Neural crest cell (in vitro differentiated cells): Measurements from ENCODE around the gene MIXL1. TPM values are rescaled to one million over a fixed set of nuclear protein-coding genes. Genes with fewer than 3 reads are reported as not detected.
A peak's percentile ranks its signal among the peaks of the same experiment; 100 is the strongest.

Source experiments
- DNase-seq: peaks from one replicate; pipeline ENCODE4 v3.0.0; 2021; ENCODE audit warnings: low read depth, mixed read lengths, low spot score
- H3K27ac Mint-ChIP-seq: one replicate; pipeline ENCODE4 v1.8.0; 2021; ENCODE audit warnings: mild to moderate bottlenecking, mixed read lengths; ENCODE audit not compliant: unreplicated experiment
- H3K27me3 Mint-ChIP-seq: 2 replicates; pipeline ENCODE4 v1.8.0; 2021; ENCODE audit warnings: low read depth, mild to moderate bottlenecking, mixed read lengths
- H3K36me3 Mint-ChIP-seq: 2 replicates; pipeline ENCODE4 v1.8.0; 2021; ENCODE audit warnings: low read depth, mild to moderate bottlenecking, mixed read lengths
- H3K4me1 Mint-ChIP-seq: 2 replicates; pipeline ENCODE4 v1.8.0; 2021; ENCODE audit warnings: mixed read lengths
- H3K4me3 Mint-ChIP-seq: one replicate; pipeline ENCODE4 v1.8.0; 2021; ENCODE audit warnings: mild to moderate bottlenecking, mixed read lengths
- H3K9me3 Mint-ChIP-seq: 2 replicates; pipeline ENCODE4 v1.8.0; 2021; ENCODE audit warnings: mixed read lengths
- total RNA-seq: library from RNA; stranded (reverse); gene quantifications from 2 replicates; pipeline ENCODE4 v1.2.1, GENCODE V29; 2021
- TF ChIP-seq, protein P1 (sequence below): fragments of 200-600 bp; sonication (generic); conservative IDR thresholded peaks from 2 replicates; pipeline ENCODE4 v1.5.0; 2021; ENCODE audit warnings: antibody characterized with exemption, mild to moderate bottlenecking

MIXL1 gene
- total RNA-seq, 1 donor from 2014 or later, result 0.37 TPM

DNA sequence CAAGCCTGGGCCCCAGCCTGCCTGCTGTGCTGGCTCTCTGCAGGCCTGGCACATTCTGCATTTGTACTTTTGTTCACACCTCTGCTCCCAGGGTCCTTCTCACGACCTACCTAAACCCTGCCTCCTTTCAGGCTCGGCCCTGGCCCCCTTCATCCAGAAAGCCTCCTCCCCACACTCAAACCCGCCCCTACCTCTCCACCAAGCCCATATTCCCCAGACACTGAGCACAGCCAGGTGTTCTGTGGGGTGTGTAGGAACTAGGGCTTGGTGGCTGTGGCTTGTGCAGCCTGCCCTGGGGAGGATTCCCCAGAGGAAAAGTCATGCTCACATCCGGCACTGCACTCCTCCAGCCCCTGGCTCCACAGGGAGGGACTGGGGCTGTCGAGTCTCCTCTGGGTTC lies 8.2 kb upstream of the MIXL1 start:
- DNase-seq, result no peak
- peaks cover 6% of the 10 kb centered on the region for H3K27me3 Mint-ChIP-seq
- no peaks in the 10 kb centered on the region for H3K9me3 Mint-ChIP-seq
- H3K4me3 Mint-ChIP-seq, result no peak overlapping the region
- H3K36me3 Mint-ChIP-seq, result no peaks in the 10 kb centered on the region
- H3K27ac Mint-ChIP-seq, result no peak overlapping the region
- TF ChIP-seq, protein P1, sequence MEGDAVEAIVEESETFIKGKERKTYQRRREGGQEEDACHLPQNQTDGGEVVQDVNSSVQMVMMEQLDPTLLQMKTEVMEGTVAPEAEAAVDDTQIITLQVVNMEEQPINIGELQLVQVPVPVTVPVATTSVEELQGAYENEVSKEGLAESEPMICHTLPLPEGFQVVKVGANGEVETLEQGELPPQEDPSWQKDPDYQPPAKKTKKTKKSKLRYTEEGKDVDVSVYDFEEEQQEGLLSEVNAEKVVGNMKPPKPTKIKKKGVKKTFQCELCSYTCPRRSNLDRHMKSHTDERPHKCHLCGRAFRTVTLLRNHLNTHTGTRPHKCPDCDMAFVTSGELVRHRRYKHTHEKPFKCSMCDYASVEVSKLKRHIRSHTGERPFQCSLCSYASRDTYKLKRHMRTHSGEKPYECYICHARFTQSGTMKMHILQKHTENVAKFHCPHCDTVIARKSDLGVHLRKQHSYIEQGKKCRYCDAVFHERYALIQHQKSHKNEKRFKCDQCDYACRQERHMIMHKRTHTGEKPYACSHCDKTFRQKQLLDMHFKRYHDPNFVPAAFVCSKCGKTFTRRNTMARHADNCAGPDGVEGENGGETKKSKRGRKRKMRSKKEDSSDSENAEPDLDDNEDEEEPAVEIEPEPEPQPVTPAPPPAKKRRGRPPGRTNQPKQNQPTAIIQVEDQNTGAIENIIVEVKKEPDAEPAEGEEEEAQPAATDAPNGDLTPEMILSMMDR, result no peak
- peaks cover 4% of the 10 kb centered on the region for H3K4me1 Mint-ChIP-seq

DNA sequence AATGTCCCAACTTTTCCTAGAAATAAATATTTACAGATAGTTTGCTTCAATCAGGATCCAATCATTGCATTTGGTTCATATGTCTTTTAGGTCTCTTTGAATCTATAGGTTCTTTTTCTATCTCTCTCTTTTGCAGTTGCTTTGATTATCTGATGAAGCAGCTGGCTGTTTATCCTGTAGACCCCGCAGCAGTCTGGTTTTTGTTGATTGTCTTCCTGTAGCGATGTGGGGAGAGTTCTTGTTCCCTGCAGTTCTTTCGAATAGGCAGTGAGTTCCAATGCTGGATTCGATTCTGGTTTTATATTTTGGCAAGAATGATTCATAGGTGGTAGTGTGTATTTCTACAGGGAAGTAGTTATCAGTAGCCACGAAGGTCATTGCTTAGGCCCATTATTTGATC lies 7.4 kb upstream of the MIXL1 start:
- H3K4me1 Mint-ChIP-seq, result peaks cover 4% of the 10 kb centered on the region
- H3K27ac Mint-ChIP-seq, result no peak overlapping the region
- TF ChIP-seq, protein P1, result no peak

DNA sequence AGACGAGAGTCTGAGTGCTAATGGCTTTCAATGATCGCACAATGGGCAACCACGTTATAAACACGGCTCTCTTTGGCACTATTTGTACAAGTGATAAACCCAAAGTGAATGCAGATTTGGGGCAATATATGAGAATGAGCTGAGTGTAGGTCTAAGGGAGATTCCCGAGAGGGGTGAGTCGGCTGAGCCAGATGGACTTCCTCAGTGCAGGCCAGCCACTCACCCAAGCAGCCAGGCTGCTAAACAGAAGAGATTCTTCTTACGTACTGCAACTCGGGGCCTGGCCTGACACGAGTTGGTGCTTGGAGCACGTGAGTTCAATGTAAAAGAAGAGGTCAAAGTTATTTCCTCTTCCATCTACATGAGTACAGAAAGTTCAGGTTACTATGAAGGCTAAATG lies 6.2 kb upstream of the MIXL1 start:
- peaks cover 4% of the 10 kb centered on the region for H3K4me1 Mint-ChIP-seq

More for the DNA sequence above, 7.4 kb upstream of the MIXL1 start:
- Mint-ChIP-seq H3K27me3 (peaks cover 9% of the 10 kb centered on the region), H3K36me3 (no peaks in the 10 kb centered on the region), H3K9me3 (no peaks in the 10 kb centered on the region), H3K4me3 (no peak overlapping the region)
- no peak for DNase-seq

DNA sequence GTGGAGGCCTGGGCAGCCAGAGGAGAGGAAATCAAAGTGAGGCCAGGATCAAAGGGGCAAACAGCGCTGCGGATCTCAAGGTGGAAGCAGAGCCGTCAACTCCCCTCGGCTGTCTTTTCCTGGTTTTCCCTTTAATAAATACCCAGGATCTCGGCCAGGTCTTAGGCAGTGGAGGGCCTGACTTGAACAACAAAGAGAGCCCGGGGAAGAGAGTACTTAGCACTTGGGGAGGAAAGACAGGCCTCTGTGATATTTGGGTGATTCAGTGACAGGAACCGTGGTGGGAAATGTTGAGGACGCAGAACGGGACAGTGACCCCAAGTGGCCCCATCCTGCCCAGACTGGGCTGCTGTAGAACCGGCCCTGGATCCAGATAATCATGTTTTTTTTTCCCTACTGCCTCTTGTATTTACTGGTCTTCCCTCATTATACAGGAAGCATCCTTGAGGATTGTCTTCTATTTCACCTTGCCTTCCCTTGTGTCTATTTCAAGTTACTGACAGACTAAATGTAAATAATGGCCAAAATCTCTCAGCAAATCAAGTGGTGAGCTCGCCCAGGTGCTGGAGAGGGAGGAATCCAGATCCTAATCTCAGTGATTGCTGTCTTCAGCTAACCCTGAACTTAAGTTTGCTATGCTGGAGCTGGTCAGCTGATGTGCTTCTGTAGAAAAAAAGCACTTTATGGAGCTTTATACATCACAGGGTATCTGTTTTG lies 2.8 kb upstream of the MIXL1 start:
- H3K27me3 Mint-ChIP-seq, result peaks cover 43% of the 10 kb centered on the region
- H3K27ac Mint-ChIP-seq, result no peak overlapping the region
- H3K36me3 Mint-ChIP-seq, result peaks cover under 1% of the 10 kb centered on the region
- TF ChIP-seq, protein P1, result no peak
- no peak for DNase-seq
- H3K4me1 Mint-ChIP-seq, result peaks cover 5% of the 10 kb centered on the region
- H3K4me3 Mint-ChIP-seq, result no peak overlapping the region
- no peaks in the 10 kb centered on the region for H3K9me3 Mint-ChIP-seq

More for the DNA sequence above, 6.2 kb upstream of the MIXL1 start:
- Mint-ChIP-seq H3K27ac (peak overlapping the region; percentile 24), H3K9me3 (no peaks in the 10 kb centered on the region), H3K27me3 (peaks cover 16% of the 10 kb centered on the region), H3K4me3 (no peak overlapping the region), H3K36me3 (no peaks in the 10 kb centered on the region)
- no peak for DNase-seq
- TF ChIP-seq, protein P1, result no peak

DNA sequence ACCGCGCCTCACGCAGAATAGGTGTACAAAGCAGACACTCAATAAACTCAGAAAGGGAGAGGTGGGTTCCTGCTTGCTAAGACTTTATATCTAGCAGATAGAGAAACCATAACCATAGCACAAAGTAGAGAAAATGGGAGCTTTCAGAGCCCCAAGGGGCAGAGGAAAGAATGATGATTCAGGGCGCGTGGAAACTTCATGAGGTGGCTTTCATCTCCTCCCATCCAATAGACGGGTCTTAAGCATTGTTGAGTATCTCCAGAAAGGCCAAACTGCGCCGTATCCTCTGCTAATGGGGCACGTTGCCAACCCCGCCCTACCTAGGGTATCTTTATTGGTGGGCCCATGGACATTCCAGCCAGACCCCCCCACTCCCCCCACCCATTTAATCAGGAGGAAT lies 778 bp upstream of the MIXL1 start:
- DNase-seq, result no peak
- peaks cover 5% of the 10 kb centered on the region for H3K4me1 Mint-ChIP-seq
- H3K4me3 Mint-ChIP-seq, result peak overlapping the region; percentile 65
- TF ChIP-seq, protein P1, result no peak
- peaks cover 4% of the 10 kb centered on the region for H3K36me3 Mint-ChIP-seq
- no peak overlapping the region for H3K27ac Mint-ChIP-seq
- H3K27me3 Mint-ChIP-seq, result peaks cover 53% of the 10 kb centered on the region
- no peaks in the 10 kb centered on the region for H3K9me3 Mint-ChIP-seq
